Pancreas (tissue), 10 donors: ENCODE data around the gene DIPK1A. TPM values are rescaled to one million over a fixed set of nuclear protein-coding genes. Genes with fewer than 3 reads are reported as not detected.

ENCODE experiments used
- ATAC-seq, 4 donors: fragments of 200-7000 bp; cut with Tn5 transposase; one replicate each; pipeline versions ENCODE4 v1.8.0 to v1.9.1; 2020; ENCODE audit warnings: mild to moderate bottlenecking in 4 of 4, moderate library complexity in 4 of 4
- DNase-seq, 6 donors: peaks; one replicate each; pipeline ENCODE4 v3.0.0-alpha.2; 2020
- FAIRE-seq: peaks from 2 replicates; lab custom pipeline; 2012; peaks lifted over from hg19 to GRCh38; lab: Jason Lieb, UNC
- H3K27ac ChIP-seq, 4 donors: fragments of 200-600 bp; sonication (generic); 1 replicate in 3 of 4; 2 replicates in 1 of 4; pipeline versions ENCODE4 v1.5.0 to v1.8.0; 2020
- H3K27me3 ChIP-seq, 4 donors: fragments of 200-600 bp; one replicate each; pipeline ENCODE4 v1.8.0; 2021
- H3K36me3 ChIP-seq, 3 donors: fragments of 200-600 bp; sonication (generic) in 1 of 3; one replicate each; pipeline versions ENCODE4 v1.5.0 to v1.8.0; 2020 to 2021
- H3K4me1 ChIP-seq, 3 donors: fragments of 200-600 bp; one replicate each; pipeline ENCODE4 v1.8.0; 2021
- H3K4me3 ChIP-seq, 4 donors: fragments of 200-600 bp; sonication (generic) in 2 of 4; one replicate each; pipeline versions ENCODE4 v1.5.0 to v1.8.0; 2020 to 2021
- H3K9me3 ChIP-seq, 4 donors: fragments of 200-600 bp; one replicate each; pipeline ENCODE4 v1.8.0; 2021
- WGBS, 2 donors: extraction: QIAGEN DNeasy Blood & Tissue Kit; methylation state at CpG; one replicate each; pipeline ENCODE4 v1.1.7; 2013; 5-methylcytosine and 5-hydroxymethylcytosine counted together
- intact Hi-C, 3 donors: fragments of 100-400 bp; cut with DNase I; formaldehyde crosslinking; loops; one replicate each; pipeline versions ENCODE4 v1.11.1 to v1.14.2; 2022
- polyA plus RNA-seq, 2 donors: library from polyadenylated mRNA; stranded (reverse); fragments of 200-250 nt; gene quantifications; one replicate each; pipeline ENCODE4 v1.2.3, GENCODE V29; 2013
- total RNA-seq, 6 donors: library from RNA; stranded (reverse); fragmentation: NEBNext Ultra II Directional in 4 of 6; extraction: Animal tissue kit (Norgen Biotek cat#: 25700) in 4 of 6; gene quantifications; one replicate each; pipeline versions ENCODE4 v1.2.1 to v1.2.4, GENCODE V29; 2021 to 2023
- TF ChIP-seq, protein P1 (sequence below), 4 donors: fragments of 200-600 bp; sonication (generic) in 3 of 4; IDR thresholded peaks; one replicate each; pipeline versions ENCODE4 v1.5.0 to v1.8.0; 2021; ENCODE audit warnings: antibody characterized with exemption in 4 of 4
- donor health status: healthy with polysubstance abuse.
- donor health status: DM: no; HTN: no; CAD: no; lungs with moderate emphysema.
- donor health status: DM: no; HTN: no; CAD: no.
- donor health status: control.
- donor health status: control.
- donor health status: Bipolar disorder and iron deficiency.
- donor health status: DM: yes; HTN: yes; CAD: no.
- donor health status: DM: no; HTN: no; CAD: no.
- donor health status: DM: no; HTN: no; CAD: no.
- donor health status: DM: yes; HTN: yes; CAD: no.

DIPK1A gene
- total and polyA plus RNA-seq, 8 donors = 0.80 to 5.4 (median 2.0) TPM

DNA sequence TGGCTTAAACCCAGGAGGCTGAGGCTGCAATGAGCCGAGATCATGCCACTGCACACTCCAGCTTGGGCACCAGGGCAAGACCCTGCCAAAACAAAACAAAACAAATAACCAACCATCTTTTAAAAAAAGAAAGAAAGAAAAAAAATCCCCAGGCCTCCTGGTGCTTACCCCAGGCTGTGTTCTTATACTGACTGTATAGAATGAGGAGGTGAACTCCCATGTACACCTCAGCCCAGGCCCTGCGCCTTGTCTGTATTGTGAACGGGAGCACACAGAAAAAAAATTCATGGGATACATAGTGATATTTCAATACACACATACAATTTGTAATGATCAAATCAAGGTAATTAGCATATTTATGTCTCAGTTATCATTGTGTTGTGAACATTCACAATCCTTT, 115.4 kb downstream of the DIPK1A start:
- H3K27me3 ChIP-seq = no peaks in the 10 kb centered on the region
- WGBS, 2 donors = 60 to 65% methylated on average over 3 of the region's 3 CpGs
- intact Hi-C loops = no loop called here
- no peak for DNase-seq
- H3K4me1 ChIP-seq = no peaks in the 10 kb centered on the region
- H3K9me3 ChIP-seq = no peaks in the 10 kb centered on the region
- FAIRE-seq = no peak
- TF ChIP-seq, protein P1, sequence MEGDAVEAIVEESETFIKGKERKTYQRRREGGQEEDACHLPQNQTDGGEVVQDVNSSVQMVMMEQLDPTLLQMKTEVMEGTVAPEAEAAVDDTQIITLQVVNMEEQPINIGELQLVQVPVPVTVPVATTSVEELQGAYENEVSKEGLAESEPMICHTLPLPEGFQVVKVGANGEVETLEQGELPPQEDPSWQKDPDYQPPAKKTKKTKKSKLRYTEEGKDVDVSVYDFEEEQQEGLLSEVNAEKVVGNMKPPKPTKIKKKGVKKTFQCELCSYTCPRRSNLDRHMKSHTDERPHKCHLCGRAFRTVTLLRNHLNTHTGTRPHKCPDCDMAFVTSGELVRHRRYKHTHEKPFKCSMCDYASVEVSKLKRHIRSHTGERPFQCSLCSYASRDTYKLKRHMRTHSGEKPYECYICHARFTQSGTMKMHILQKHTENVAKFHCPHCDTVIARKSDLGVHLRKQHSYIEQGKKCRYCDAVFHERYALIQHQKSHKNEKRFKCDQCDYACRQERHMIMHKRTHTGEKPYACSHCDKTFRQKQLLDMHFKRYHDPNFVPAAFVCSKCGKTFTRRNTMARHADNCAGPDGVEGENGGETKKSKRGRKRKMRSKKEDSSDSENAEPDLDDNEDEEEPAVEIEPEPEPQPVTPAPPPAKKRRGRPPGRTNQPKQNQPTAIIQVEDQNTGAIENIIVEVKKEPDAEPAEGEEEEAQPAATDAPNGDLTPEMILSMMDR (IDR thresholded peaks at IDR 0.05) = no peak
- H3K4me3 ChIP-seq = no peak overlapping the region
- peaks cover 0 to 29% (median 14%) of the 10 kb centered on the region in 3 donors for H3K36me3 ChIP-seq
- ATAC-seq = no peak
- no peak overlapping the region for H3K27ac ChIP-seq

DNA sequence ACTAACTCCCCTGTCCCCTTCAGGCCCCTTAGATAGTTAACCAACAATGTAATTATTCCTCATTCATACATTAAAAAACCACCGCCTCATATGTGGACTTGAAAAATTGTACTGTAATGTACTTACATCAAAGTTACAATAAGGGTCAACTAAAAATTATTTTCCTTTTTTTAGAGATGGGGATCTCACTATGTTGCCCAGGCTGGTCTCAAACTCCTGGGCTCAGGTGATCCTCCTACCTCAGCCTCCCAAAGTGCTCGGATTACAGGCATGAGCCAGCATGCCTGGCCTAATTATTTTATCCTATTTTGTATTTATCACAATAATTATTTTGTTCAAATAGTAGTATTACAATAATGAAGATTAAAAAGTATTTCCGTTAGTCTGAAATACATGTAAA, 116.8 kb downstream of the DIPK1A start:
- peaks cover 0 to 41% (median 25%) of the 10 kb centered on the region in 3 donors for H3K36me3 ChIP-seq
- H3K4me1 ChIP-seq = no peaks in the 10 kb centered on the region
- intact Hi-C loops = no loop called here
- no peaks in the 10 kb centered on the region for H3K9me3 ChIP-seq
- H3K4me3 ChIP-seq = no peak overlapping the region
- FAIRE-seq (no peak), ATAC-seq (no peak), DNase-seq (no peak)
- TF ChIP-seq, protein P1 (IDR thresholded peaks at IDR 0.05) = no peak
- no peak overlapping the region for H3K27ac ChIP-seq
- WGBS, 2 donors = 94 to 97% methylated on average over 3 of the region's 3 CpGs
- no peaks in the 10 kb centered on the region for H3K27me3 ChIP-seq

DNA sequence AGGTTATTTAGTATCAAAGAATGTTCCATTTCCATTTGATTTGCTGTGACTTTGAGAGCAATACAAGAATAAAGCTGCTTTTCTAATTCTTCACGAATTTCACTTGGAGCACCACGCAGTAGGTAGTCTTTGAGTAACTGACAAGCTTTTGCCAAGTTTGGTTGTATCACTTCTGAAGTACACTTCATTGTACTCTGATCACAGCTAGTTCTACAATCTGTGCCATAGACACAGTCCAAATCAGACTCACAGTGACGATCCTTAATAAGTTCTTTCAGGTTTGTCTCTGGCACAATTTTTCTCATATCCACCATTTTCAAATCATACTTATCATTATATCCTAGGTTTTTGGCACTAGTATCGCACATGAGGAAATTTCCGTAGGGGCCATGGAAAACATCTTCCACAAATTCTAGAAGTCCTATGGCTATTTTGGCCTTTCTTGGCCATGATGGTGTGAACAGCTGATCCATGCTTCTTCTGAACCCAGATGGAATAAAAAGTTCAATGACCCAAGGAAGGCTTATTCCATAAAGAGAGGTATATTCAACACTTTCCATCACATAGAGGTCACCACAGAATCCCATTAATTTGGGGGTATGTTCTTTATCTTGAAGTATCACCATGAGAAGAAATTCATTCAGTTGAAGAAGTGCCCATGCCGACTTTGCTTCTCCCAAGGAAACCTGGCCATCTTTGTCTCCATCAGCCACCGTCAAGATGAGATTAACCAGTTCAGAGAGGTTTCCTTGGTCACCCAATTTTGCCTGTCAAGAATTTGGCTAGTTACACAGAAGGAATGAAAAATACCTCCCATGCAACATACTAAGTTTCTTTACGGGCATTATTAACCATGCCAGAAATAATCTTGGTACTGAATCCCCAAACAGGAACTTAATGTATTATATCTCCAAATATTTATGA, 117.6 kb downstream of the DIPK1A start:
- no peak for FAIRE-seq
- H3K4me1 ChIP-seq = no peaks in the 10 kb centered on the region
- H3K27ac ChIP-seq = no peak overlapping the region
- H3K4me3 ChIP-seq = no peak overlapping the region
- H3K9me3 ChIP-seq = no peaks in the 10 kb centered on the region
- H3K36me3 ChIP-seq = peaks cover 0 to 47% (median 31%) of the 10 kb centered on the region in 3 donors
- WGBS, 2 donors = 94% methylated on average over 8 of the region's 8 CpGs
- intact Hi-C loops = no loop called here
- no peak for ATAC-seq
- TF ChIP-seq, protein P1 (IDR thresholded peaks at IDR 0.05) = no peak
- DNase-seq = no peak
- no peaks in the 10 kb centered on the region for H3K27me3 ChIP-seq

DNA sequence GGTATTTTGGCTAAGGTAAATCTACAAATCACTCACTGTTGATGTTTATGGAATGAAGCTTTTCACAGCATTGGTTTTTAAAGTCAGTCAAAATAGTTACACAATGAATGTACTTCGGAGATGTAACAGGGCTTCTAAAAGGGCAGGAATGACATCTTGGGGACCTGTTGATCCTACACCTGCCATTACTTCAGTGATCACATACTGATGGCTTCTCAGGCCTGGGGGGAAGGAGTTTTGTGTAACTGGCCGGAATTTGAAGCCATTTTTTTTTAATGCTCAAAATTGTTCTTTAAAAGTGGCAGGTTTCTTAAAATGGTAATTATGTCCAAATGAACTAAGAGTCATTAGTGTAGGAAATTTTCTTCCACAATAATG, 118.2 kb downstream of the DIPK1A start:
- DNase-seq (no peak), FAIRE-seq (no peak), ATAC-seq (no peak)
- Histone ChIP-seq H3K27ac (no peak overlapping the region), H3K36me3 (peaks cover 0 to 54% (median 37%) of the 10 kb centered on the region in 3 donors), H3K9me3 (no peaks in the 10 kb centered on the region), H3K27me3 (no peaks in the 10 kb centered on the region), H3K4me1 (peaks cover 0 to 5% (median 0%) of the 10 kb centered on the region in 3 donors), H3K4me3 (no peak overlapping the region)
- TF ChIP-seq, protein P1 (IDR thresholded peaks at IDR 0.05) = no peak
- intact Hi-C loops = no loop called here
- 43 to 44% methylated on average over 2 of the region's 2 CpGs for WGBS, 2 donors
